DND-41 (cell line): Measurements from ENCODE around the gene REEP6.

Experiments used
- ATAC-seq: fragments of 200-7000 bp; cut with Tn5 transposase; 3 replicates; pipeline ENCODE4 v1.9.1; 2021; ENCODE audit warnings: low read depth; ENCODE audit not compliant: insufficient read depth
- DNase-seq: peaks from one replicate; pipeline ENCODE4 v3.0.0-alpha.2; 2020
- H2AFZ ChIP-seq: 2 replicates; pipeline ENCODE4 v1.6.0; 2012; ENCODE audit warnings: low read depth, low read length
- H3K27ac ChIP-seq: 2 replicates; pipeline ENCODE4 v1.5.1; 2012; ENCODE audit warnings: low read length, inconsistent platforms
- H3K27me3 ChIP-seq: fragments of 200-600 bp; sonication (generic); 2 replicates; pipeline ENCODE4 v1.6.0; 2012; ENCODE audit warnings: low read length, mild to moderate bottlenecking, inconsistent platforms; ENCODE audit not compliant: insufficient read depth, poor library complexity
- H3K36me3 ChIP-seq: 2 replicates; pipeline ENCODE4 v1.5.1; 2012; ENCODE audit warnings: low read length, inconsistent platforms; ENCODE audit not compliant: insufficient read depth
- H3K4me1 ChIP-seq: 2 replicates; pipeline ENCODE4 v1.5.1; 2012; ENCODE audit warnings: mild to moderate bottlenecking, low read length; ENCODE audit not compliant: insufficient read depth
- H3K4me2 ChIP-seq: 2 replicates; pipeline ENCODE4 v1.6.0; 2012; ENCODE audit warnings: mild to moderate bottlenecking, moderate library complexity, low read length, inconsistent platforms; ENCODE audit not compliant: insufficient read depth
- H3K4me3 ChIP-seq, 2 experiments: fragments of 200-600 bp in 1 of 2; shearing (Covaris generic) in 1 of 2; 2 replicates each; pipeline ENCODE4 v1.5.1; 2012 to 2016; ENCODE audit warnings: inconsistent platforms in 2 of 2, low read length in 2 of 2, mild to moderate bottlenecking in 2 of 2, low read depth in 1 of 2, moderate library complexity in 1 of 2
- H3K79me2 ChIP-seq: 2 replicates; pipeline ENCODE4 v1.6.0; 2012; ENCODE audit warnings: low read length, inconsistent platforms; ENCODE audit not compliant: insufficient read depth
- H3K9ac ChIP-seq: 2 replicates; pipeline ENCODE4 v1.6.0; 2012; ENCODE audit warnings: low read depth, mild to moderate bottlenecking, inconsistent platforms, low read length, moderate library complexity
- H3K9me3 ChIP-seq: 2 replicates; pipeline ENCODE4 v1.5.1; 2012; ENCODE audit warnings: low read length, moderate library complexity, mild to moderate bottlenecking, inconsistent platforms; ENCODE audit not compliant: insufficient read depth, severe bottlenecking
- H4K20me1 ChIP-seq: 2 replicates; pipeline ENCODE4 v1.6.0; 2012; ENCODE audit warnings: low read length; ENCODE audit not compliant: insufficient read depth
- EZH2 ChIP-seq: IDR thresholded peaks from 3 replicates; pipeline ENCODE4 v1.6.1; 2012; ENCODE audit warnings: borderline replicate concordance, low read depth, mild to moderate bottlenecking, moderate library complexity, low read length, inconsistent platforms; ENCODE audit not compliant: severe bottlenecking
- TF ChIP-seq, protein P1 (sequence below): IDR thresholded peaks from 2 replicates; pipeline ENCODE4 v1.5.1; 2012; ENCODE audit warnings: borderline replicate concordance, low read length, moderate library complexity, mild to moderate bottlenecking; ENCODE audit not compliant: poor library complexity, severe bottlenecking; ENCODE audit errors: extremely low read depth

Gene REEP6

DNA sequence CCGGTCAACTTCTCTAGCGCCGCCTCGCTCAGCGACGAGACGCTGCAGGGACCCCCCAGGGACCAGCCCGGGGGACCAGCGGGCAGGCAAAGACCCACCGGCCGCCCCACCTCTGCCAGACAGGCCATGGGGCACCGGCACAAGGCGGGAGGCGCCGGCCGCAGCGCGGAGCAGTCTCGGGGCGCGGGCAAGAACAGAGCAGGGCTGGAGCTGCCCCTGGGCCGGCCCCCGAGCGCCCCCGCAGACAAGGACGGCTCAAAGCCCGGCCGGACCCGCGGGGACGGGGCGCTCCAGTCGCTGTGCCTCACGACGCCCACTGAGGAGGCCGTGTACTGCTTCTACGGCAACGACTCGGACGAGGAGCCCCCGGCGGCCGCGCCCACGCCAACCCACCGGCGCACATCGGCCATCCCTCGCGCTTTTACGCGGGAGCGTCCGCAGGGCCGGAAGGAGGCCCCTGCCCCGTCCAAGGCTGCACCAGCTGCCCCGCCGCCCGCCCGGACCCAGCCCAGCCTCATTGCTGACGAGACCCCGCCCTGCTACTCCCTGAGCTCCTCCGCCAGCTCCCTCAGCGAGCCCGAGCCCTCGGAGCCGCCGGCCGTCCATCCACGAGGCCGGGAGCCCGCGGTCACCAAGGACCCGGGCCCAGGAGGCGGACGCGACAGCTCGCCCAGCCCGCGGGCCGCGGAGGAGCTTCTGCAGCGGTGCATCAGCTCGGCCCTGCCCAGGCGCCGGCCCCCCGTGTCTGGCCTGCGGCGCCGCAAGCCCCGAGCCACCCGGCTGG lies 23.3 kb upstream of the REEP6 start:
- peaks cover 23% of the 10 kb centered on the region for H3K4me1 ChIP-seq
- no peaks in the 10 kb centered on the region for H3K36me3 ChIP-seq
- TF ChIP-seq, protein P1, sequence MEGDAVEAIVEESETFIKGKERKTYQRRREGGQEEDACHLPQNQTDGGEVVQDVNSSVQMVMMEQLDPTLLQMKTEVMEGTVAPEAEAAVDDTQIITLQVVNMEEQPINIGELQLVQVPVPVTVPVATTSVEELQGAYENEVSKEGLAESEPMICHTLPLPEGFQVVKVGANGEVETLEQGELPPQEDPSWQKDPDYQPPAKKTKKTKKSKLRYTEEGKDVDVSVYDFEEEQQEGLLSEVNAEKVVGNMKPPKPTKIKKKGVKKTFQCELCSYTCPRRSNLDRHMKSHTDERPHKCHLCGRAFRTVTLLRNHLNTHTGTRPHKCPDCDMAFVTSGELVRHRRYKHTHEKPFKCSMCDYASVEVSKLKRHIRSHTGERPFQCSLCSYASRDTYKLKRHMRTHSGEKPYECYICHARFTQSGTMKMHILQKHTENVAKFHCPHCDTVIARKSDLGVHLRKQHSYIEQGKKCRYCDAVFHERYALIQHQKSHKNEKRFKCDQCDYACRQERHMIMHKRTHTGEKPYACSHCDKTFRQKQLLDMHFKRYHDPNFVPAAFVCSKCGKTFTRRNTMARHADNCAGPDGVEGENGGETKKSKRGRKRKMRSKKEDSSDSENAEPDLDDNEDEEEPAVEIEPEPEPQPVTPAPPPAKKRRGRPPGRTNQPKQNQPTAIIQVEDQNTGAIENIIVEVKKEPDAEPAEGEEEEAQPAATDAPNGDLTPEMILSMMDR, result no peak
- no peak for TF ChIP-seq EZH2
- H3K4me2 ChIP-seq, result no peak overlapping the region
- no peak overlapping the region for H3K4me3 ChIP-seq
- ATAC-seq, result no peak
- H3K27me3 ChIP-seq, result no peaks in the 10 kb centered on the region
- H2AFZ ChIP-seq, result no peak overlapping the region
- H3K79me2 ChIP-seq, result peaks cover 1% of the 10 kb centered on the region; the same call in 1 of the 2 replicates
- H3K27ac ChIP-seq, result no peak overlapping the region
- H3K9ac ChIP-seq, result no peak overlapping the region
- peaks cover 49% of the 10 kb centered on the region for H4K20me1 ChIP-seq
- no peak for DNase-seq
- H3K9me3 ChIP-seq, result no peaks in the 10 kb centered on the region

DNA sequence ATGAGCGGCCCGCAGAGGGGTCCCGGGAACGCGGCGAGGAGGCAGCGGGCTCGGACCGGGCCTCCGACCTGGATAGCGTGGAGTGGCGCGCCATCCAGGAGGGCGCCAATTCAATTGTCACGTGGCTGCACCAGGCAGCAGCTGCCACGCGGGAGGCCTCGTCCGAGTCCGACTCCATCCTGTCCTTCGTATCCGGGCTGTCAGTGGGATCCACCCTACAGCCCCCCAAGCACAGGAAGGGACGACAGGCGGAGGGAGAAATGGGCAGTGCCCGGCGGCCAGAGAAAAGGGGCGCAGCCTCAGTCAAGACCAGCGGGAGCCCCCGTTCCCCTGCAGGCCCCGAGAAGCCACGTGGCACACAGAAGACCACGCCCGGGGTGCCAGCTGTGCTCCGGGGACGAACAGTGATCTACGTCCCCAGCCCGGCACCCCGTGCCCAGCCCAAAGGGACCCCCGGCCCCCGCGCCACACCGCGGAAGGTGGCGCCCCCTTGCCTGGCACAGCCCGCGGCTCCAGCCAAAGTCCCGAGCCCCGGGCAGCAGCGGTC lies 22.6 kb upstream of the REEP6 start:
- H3K79me2 ChIP-seq, result peaks cover 5% of the 10 kb centered on the region; the same call in 1 of the 2 replicates
- H3K9me3 ChIP-seq, result no peaks in the 10 kb centered on the region
- ATAC-seq (no peak), DNase-seq (no peak)
- peaks cover 56% of the 10 kb centered on the region for H4K20me1 ChIP-seq
- H3K4me2 ChIP-seq, result no peak overlapping the region
- TF ChIP-seq, protein P1, result no peak
- TF ChIP-seq EZH2, result no peak
- no peak overlapping the region for H3K27ac ChIP-seq
- no peak overlapping the region for H3K4me3 ChIP-seq
- H3K4me1 ChIP-seq, result peaks cover 23% of the 10 kb centered on the region
- H3K36me3 ChIP-seq, result no peaks in the 10 kb centered on the region
- no peaks in the 10 kb centered on the region for H3K27me3 ChIP-seq
- no peak overlapping the region for H2AFZ ChIP-seq
- no peak overlapping the region for H3K9ac ChIP-seq

DNA sequence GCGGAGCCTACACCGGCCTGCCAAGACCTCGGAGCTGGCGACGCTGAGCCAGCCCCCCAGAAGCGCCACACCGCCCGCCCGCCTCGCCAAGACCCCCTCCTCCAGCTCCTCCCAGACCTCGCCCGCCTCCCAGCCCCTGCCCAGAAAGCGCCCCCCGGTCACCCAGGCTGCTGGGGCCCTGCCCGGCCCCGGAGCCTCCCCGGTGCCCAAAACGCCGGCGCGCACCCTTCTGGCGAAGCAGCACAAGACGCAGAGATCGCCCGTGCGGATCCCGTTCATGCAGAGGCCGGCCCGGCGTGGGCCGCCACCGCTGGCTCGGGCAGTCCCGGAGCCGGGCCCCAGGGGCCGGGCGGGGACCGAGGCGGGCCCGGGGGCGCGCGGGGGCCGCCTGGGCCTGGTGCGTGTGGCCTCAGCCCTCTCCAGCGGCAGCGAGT lies 22.1 kb upstream of the REEP6 start:
- Histone ChIP-seq H4K20me1 (peaks cover 61% of the 10 kb centered on the region), H3K4me3 (no peak overlapping the region), H3K27me3 (no peaks in the 10 kb centered on the region), H2AFZ (no peak overlapping the region), H3K4me1 (peaks cover 23% of the 10 kb centered on the region), H3K27ac (no peak overlapping the region), H3K9ac (no peak overlapping the region), H3K9me3 (no peaks in the 10 kb centered on the region), H3K79me2 (peaks cover 5% of the 10 kb centered on the region; the same call in 1 of the 2 replicates), H3K4me2 (no peak overlapping the region), H3K36me3 (no peaks in the 10 kb centered on the region)
- ATAC-seq, result no peak
- no peak for DNase-seq
- TF ChIP-seq, protein P1, result no peak
- TF ChIP-seq EZH2, result no peak
